BLaER1 treated with 17β-estradiol and CSF1 and Interleukin-3, amounts not matched to agents 10 nM and 100 nM (cell line): ENCODE data around the gene RCBTB1.

Experiments used
- H3K27ac ChIP-seq, 11 experiments: shearing (Covaris generic); formaldehyde crosslinking; 2 replicates each; pipeline ENCODE4 v1.8.1; 2022
- H3K27me3 ChIP-seq, 11 experiments: shearing (Covaris generic); formaldehyde crosslinking; 2 replicates each; pipeline ENCODE4 v1.8.1; 2022
- H3K36me3 ChIP-seq, 11 experiments: shearing (Covaris generic); formaldehyde crosslinking; 2 replicates each; pipeline ENCODE4 v1.8.1; 2022
- H3K4me1 ChIP-seq, 10 experiments: shearing (Covaris generic); formaldehyde crosslinking; 2 replicates each; pipeline ENCODE4 v1.8.1; 2022
- H3K4me2 ChIP-seq, 11 experiments: shearing (Covaris generic); formaldehyde crosslinking; 2 replicates each; pipeline ENCODE4 v1.8.1; 2022
- H3K4me3 ChIP-seq, 10 experiments: shearing (Covaris generic); formaldehyde crosslinking; 2 replicates each; pipeline ENCODE4 v1.8.1; 2022
- H3K9ac ChIP-seq, 11 experiments: shearing (Covaris generic); formaldehyde crosslinking; 2 replicates each; pipeline ENCODE4 v1.8.1; 2022
- H3K9me3 ChIP-seq, 11 experiments: shearing (Covaris generic); formaldehyde crosslinking; replicated peaks in 1 of 11; 2 replicates each; pipeline ENCODE4 v1.8.1; 2022
- H4K20me1 ChIP-seq, 11 experiments: shearing (Covaris generic); formaldehyde crosslinking; 2 replicates each; pipeline ENCODE4 v1.8.1; 2022
- Cebpa-rat ChIP-seq, 11 experiments: shearing (Covaris generic); IDR thresholded peaks; 2 replicates each; pipeline ENCODE4 v1.8.1; 2022

The RCBTB1 gene

GRCh38 chr13:49528161-49528560, 57.2 kb downstream of the RCBTB1 start:
- Histone ChIP-seq H3K4me3 (no peak overlapping the region), H3K36me3 (peaks cover 27 to 59% (median 50%) of the 10 kb centered on the region in 11 experiments; a peak in 21 of 22 replicates), H4K20me1 (no peaks in the 10 kb centered on the region), H3K4me2 (peak overlapping the region; percentile 23 to 84 (median 50); a peak in 21 of 22 replicates), H3K27me3 (no peaks in the 10 kb centered on the region), H3K4me1 (peaks cover 56 to 79% (median 69%) of the 10 kb centered on the region in 10 experiments), H3K9me3 (peaks cover 0 to 3% (median 0%) of the 10 kb centered on the region in 11 experiments; a peak in 1 of 22 replicates), H3K27ac (peak overlapping the region; percentile 5 to 96 (median 85); a peak in 19 of 22 replicates), H3K9ac (peak overlapping the region in 5 of 11 experiments; percentile 1 to 48 (median 21); a peak in 6 of 22 replicates)
- no peak for TF ChIP-seq Cebpa-rat (IDR thresholded peaks at IDR 0.05)

- peaks cover 0 to 3% (median 0%) of the 10 kb centered on the region in 11 experiments; a peak in 1 of 22 replicates for H3K9me3 ChIP-seq
- TF ChIP-seq Cebpa-rat (IDR thresholded peaks at IDR 0.05), result peak in 6 of 11 experiments; percentile 23 to 88 (median 74); a peak in 8 of 22 replicates
- peaks cover 47 to 68% (median 58%) of the 10 kb centered on the region in 10 experiments for H3K4me1 ChIP-seq
- peak overlapping the region; percentile 5 to 84 (median 46); a peak in 19 of 22 replicates for H3K4me2 ChIP-seq
- peak overlapping the region in 10 of 11 experiments; percentile 5 to 96 (median 86); a peak in 16 of 22 replicates for H3K27ac ChIP-seq
- H3K4me3 ChIP-seq, result no peak overlapping the region
- peak overlapping the region in 4 of 11 experiments; percentile 26 to 56 (median 41); a peak in 6 of 22 replicates for H3K9ac ChIP-seq
- H3K36me3 ChIP-seq, result peaks cover 37 to 69% (median 60%) of the 10 kb centered on the region in 11 experiments
- H4K20me1 ChIP-seq, result no peaks in the 10 kb centered on the region
- H3K27me3 ChIP-seq, result no peaks in the 10 kb centered on the region
Observed at GRCh38 chr13:49527123-49527522, 58.2 kb downstream of the RCBTB1 start.

- Histone ChIP-seq H3K9me3 (peaks cover 0 to 3% (median 0%) of the 10 kb centered on the region in 11 experiments; a peak in 1 of 22 replicates), H3K36me3 (peaks cover 58 to 91% (median 78%) of the 10 kb centered on the region in 11 experiments), H3K4me1 (peaks cover 28 to 47% (median 37%) of the 10 kb centered on the region in 10 experiments), H3K9ac (no peak overlapping the region), H3K4me2 (peak overlapping the region in 1 of 11 experiments; percentile 11; a peak in 2 of 22 replicates), H3K27me3 (no peaks in the 10 kb centered on the region), H3K27ac (peak overlapping the region in 4 of 11 experiments; percentile 4 to 39 (median 27); a peak in 2 of 22 replicates), H4K20me1 (peaks cover 0 to 3% (median 0%) of the 10 kb centered on the region in 11 experiments; a peak in 1 of 22 replicates), H3K4me3 (no peak overlapping the region)
- no peak for TF ChIP-seq Cebpa-rat (IDR thresholded peaks at IDR 0.05)
Observed at GRCh38 chr13:49524740-49525501, 60.4 kb downstream of the RCBTB1 start.

- Histone ChIP-seq H3K4me3 (no peak overlapping the region), H3K36me3 (peaks cover 78 to 99% (median 92%) of the 10 kb centered on the region in 11 experiments), H3K27me3 (no peaks in the 10 kb centered on the region), H3K4me1 (peaks cover 0 to 21% (median 3%) of the 10 kb centered on the region in 10 experiments; a peak in 7 of 20 replicates), H3K9me3 (no peaks in the 10 kb centered on the region), H3K4me2 (no peak overlapping the region), H3K9ac (no peak overlapping the region), H3K27ac (no peak overlapping the region), H4K20me1 (peaks cover 0 to 3% (median 0%) of the 10 kb centered on the region in 11 experiments; a peak in 2 of 22 replicates)
- TF ChIP-seq Cebpa-rat (IDR thresholded peaks at IDR 0.05), result no peak
Observed at GRCh38 chr13:49521224-49521623, 64.1 kb downstream of the RCBTB1 start.

- H3K27ac ChIP-seq, result 0 out of 22 replicates have a peak overlapping the region, but pooled peaks of 1 of the 11 experiments have one; percentile 17
- TF ChIP-seq Cebpa-rat (IDR thresholded peaks at IDR 0.05), result no peak
- peaks cover 92 to 100% (median 99%) of the 10 kb centered on the region in 11 experiments for H3K36me3 ChIP-seq
- no peak overlapping the region for H3K4me3 ChIP-seq
- peaks cover 0 to 3% (median 0%) of the 10 kb centered on the region in 11 experiments; a peak in 2 of 22 replicates for H4K20me1 ChIP-seq
- H3K9me3 ChIP-seq, result no peaks in the 10 kb centered on the region
- no peaks in the 10 kb centered on the region for H3K27me3 ChIP-seq
- peaks cover 0 to 10% (median 0%) of the 10 kb centered on the region in 10 experiments; a peak in 2 of 20 replicates for H3K4me1 ChIP-seq
- H3K4me2 ChIP-seq, result no peak overlapping the region
- no peak overlapping the region for H3K9ac ChIP-seq
Observed at GRCh38 chr13:49517461-49517860, 67.9 kb downstream of the RCBTB1 start.

GRCh38 chr13:49516467-49516866, 68.9 kb downstream of the RCBTB1 start:
- no peaks in the 10 kb centered on the region for H3K9me3 ChIP-seq
- no peaks in the 10 kb centered on the region for H3K27me3 ChIP-seq
- no peak for TF ChIP-seq Cebpa-rat (IDR thresholded peaks at IDR 0.05)
- H4K20me1 ChIP-seq, result peaks cover 0 to 3% (median 0%) of the 10 kb centered on the region in 11 experiments; a peak in 2 of 22 replicates
- peaks cover 88 to 100% (median 97%) of the 10 kb centered on the region in 11 experiments for H3K36me3 ChIP-seq
- no peak overlapping the region for H3K4me2 ChIP-seq
- H3K9ac ChIP-seq, result no peak overlapping the region
- no peak overlapping the region for H3K4me3 ChIP-seq
- H3K4me1 ChIP-seq, result peaks cover 0 to 10% (median 0%) of the 10 kb centered on the region in 10 experiments; a peak in 2 of 20 replicates
- H3K27ac ChIP-seq, result no peak overlapping the region

GRCh38 chr13:49512578-49512977, 72.8 kb downstream of the RCBTB1 start:
- Histone ChIP-seq H3K4me2 (no peak overlapping the region), H3K27me3 (no peaks in the 10 kb centered on the region), H3K36me3 (peaks cover 77 to 96% (median 92%) of the 10 kb centered on the region in 11 experiments), H3K9ac (no peak overlapping the region), H4K20me1 (no peaks in the 10 kb centered on the region; a peak in 1 of 22 replicates), H3K9me3 (peaks cover 0 to 18% (median 13%) of the 10 kb centered on the region in 11 experiments; a peak in 17 of 22 replicates), H3K27ac (no peak overlapping the region), H3K4me3 (no peak overlapping the region), H3K4me1 (peaks cover 0 to 9% (median 0%) of the 10 kb centered on the region in 10 experiments; a peak in 4 of 20 replicates)
- no peak for TF ChIP-seq Cebpa-rat (IDR thresholded peaks at IDR 0.05)

- no peak overlapping the region for H3K4me3 ChIP-seq
- peaks cover 0 to 7% (median 0%) of the 10 kb centered on the region in 11 experiments; a peak in 2 of 22 replicates for H4K20me1 ChIP-seq
- H3K36me3 ChIP-seq, result peaks cover 29 to 87% (median 68%) of the 10 kb centered on the region in 11 experiments
- H3K9ac ChIP-seq, result no peak overlapping the region
- no peak overlapping the region for H3K4me2 ChIP-seq
- H3K27me3 ChIP-seq, result no peaks in the 10 kb centered on the region
- no peak for TF ChIP-seq Cebpa-rat (IDR thresholded peaks at IDR 0.05)
- peaks cover 0 to 17% (median 3%) of the 10 kb centered on the region in 11 experiments; a peak in 11 of 22 replicates for H3K9me3 ChIP-seq
- peaks cover 0 to 10% (median under 1%) of the 10 kb centered on the region in 10 experiments; a peak in 3 of 20 replicates for H3K4me1 ChIP-seq
- no peak overlapping the region for H3K27ac ChIP-seq
Observed at GRCh38 chr13:49503951-49504350, 81.4 kb downstream of the RCBTB1 start.
